Non-pigmented ciliary epithelial cell (primary cell): ENCODE data around the gene TMIGD3.
A peak's percentile ranks its signal among the peaks of the same experiment; 100 is the strongest.

Source experiments
- DNase-seq: peaks from one replicate; pipeline ENCODE4 v3.0.0-alpha.2; 2010; ENCODE audit warnings: low read depth

TMIGD3 gene

DNA sequence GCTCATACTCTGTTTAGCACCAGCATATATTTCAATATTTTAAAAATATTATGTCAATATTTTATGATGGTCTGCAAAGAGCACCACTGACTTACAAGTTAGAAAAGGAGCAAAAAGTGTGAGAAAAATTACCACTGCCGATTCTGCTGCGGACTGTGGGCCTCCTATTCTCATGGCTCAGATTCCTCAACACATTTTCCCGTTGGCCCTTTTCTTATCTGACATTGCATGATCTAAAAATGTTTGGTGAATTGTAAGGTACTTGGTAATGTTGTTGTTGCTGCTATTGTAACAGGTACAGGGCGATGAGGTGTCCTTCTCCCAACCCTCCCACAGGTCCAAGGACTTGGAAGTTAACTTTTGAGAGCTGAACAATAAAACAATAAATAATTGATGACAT is 28.9 kb downstream of the TMIGD3 start:
- DNase-seq = no peak

- no peak for DNase-seq
These were observed 29.3 kb downstream of the TMIGD3 start for GRCh38 chr1:111474106-111474505.

GRCh38 chr1:111471538-111471937 is 31.9 kb downstream of the TMIGD3 start:
- no peak for DNase-seq

DNA sequence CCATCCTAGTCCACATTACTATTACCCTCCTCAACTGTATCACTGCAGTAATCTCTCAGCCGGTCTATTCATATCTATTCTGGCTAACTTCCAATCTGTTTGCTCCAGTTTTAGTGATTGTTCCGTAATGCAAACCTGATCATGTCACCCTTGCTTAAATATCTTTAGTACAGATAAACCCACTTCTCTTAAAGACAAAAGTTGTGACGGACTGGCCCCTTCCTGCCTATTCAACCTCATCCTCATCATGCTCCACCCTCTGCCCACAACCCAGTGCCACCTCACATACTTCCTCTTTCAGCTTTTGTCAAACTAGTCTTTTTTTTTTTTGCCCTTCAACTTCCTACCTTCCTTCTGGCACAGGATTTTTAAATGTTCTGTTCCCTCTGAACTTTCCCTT is 32.4 kb downstream of the TMIGD3 start:
- DNase-seq = no peak

GRCh38 chr1:111470596-111470995 is 32.8 kb downstream of the TMIGD3 start:
- no peak for DNase-seq

DNA sequence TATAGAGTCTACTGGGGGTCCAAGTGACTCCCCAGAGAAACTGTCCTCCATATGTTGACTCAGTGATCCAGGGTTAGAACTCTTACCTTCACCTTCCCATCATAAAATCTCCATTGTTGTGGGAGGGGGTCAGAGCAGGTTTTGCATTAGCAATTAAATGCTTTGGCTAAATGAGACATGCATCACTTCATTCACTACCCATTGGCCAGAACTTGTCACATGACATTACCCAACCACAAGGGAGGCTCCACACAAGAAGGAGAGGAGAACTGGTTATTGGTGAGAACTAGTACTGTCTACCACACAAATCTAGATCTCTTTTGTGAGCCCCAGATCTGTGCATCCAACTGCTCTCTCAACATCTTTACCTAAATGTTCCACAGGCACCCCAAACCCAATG is 33.9 kb downstream of the TMIGD3 start:
- no peak for DNase-seq

DNA sequence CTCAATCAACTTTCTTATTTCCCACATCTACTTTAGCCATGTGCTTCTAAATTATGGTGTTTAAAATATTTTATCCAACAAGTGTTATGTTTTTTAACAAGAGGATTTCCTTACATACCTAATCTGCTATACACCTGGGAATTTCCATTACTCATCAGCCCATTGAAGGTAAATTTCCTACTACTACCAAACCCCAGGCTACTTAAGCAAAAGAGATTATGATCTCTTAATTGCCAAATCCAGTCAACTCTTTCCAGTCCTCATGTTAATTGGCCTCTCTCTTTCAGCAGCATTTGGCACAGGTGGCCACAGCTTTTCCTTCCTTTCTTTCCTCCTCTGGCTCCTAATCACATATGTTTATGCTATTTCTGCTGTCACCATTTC is 34.7 kb downstream of the TMIGD3 start:
- DNase-seq = no peak

GRCh38 chr1:111467865-111468716 is 35.3 kb downstream of the TMIGD3 start:
- DNase-seq = no peak

GRCh38 chr1:111466480-111466879 is 37.0 kb downstream of the TMIGD3 start:
- no peak for DNase-seq

GRCh38 chr1:111465754-111466153 is 37.7 kb downstream of the TMIGD3 start:
- DNase-seq = no peak

DNA sequence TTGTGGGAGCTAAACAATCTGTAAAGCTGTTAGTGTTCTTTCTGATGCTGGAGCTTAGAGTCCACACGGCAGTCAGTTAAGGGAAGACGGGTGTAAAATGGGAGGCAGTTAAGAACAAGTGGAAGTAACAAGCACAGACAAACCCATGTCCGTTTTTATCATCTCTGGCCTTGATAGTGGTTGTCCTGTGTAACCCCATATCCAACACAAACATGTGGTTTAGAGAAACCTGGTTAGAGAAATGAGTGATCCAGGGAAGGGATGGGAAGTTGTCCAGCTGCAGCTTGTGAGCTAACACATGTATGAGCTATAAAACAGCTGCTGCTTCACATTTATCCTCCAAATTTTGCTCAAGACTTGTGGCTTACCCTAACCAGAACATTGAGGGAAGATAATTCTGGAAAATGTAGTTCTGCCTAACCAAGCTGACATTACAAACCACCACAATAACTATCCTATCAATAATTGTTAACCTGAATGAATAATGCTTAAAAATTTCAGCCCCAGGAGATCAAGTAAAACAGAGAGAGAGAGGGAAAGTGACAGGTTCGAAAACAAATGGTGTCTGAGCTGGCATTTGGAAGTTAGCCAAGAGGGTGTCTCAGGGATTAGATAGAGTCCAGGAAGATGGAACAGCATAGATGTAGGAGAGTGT is 40.3 kb downstream of the TMIGD3 start:
- DNase-seq = peak; percentile 9

DNA sequence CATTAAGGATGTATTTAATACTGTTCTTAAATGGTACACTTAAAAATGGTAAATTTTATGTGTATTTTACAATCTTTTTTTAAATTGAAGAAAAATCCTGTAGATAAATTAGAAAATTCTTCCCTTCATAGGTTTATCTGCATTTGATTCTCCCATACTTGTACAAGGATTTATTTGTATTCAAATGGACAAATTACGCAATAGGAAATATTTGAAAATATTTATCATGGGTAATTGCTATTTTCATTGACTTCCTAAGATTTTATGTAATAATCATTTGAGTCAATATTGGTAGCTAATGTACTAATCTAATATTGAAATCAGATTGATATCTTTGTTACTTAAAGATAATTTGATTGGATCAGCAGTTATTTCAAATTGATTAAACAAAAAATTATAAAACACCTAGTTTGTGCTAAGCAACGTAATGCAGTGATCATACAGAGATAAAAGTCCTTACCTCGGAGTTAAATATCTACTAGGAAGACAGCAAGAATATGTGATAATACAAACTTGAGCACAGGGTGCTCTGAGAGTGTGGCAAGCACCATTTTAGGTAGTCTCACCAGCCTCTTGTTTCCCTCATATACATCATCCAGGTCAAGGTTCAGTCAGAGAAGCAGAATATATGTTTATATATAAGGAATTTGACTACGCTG is 40.9 kb downstream of the TMIGD3 start:
- DNase-seq = no peak

DNA sequence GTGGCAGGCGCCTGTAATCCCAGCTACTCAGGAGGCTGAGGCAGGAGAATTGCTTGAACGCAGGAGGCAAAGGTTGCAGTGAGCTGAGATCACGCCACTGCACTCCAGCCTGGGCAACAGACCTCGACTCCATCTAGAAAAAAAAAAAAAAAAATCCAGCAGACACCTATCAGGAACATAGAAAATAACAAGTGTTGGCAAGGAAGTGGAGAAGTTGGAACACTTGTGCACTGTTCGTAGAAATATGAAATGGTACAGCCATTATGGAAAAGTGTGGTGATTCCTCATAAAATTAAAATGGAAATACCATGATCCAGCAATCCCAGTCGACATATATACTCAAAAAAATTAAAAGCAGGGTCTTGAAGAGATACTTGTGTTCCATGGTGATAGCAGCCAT is 41.7 kb downstream of the TMIGD3 start:
- DNase-seq = no peak

- no peak for DNase-seq
These were observed 47.8 kb downstream of the TMIGD3 start for GRCh38 chr1:111455642-111456031.

GRCh38 chr1:111454859-111455641 is 48.4 kb downstream of the TMIGD3 start:
- no peak for DNase-seq

GRCh38 chr1:111453706-111454105 is 49.7 kb downstream of the TMIGD3 start:
- DNase-seq = no peak

GRCh38 chr1:111452581-111452980 is 50.9 kb downstream of the TMIGD3 start:
- DNase-seq = no peak

GRCh38 chr1:111450185-111450584 is 53.2 kb downstream of the TMIGD3 start:
- no peak for DNase-seq

GRCh38 chr1:111449703-111450017 is 53.8 kb downstream of the TMIGD3 start:
- DNase-seq = no peak

GRCh38 chr1:111448918-111449702 is 54.3 kb downstream of the TMIGD3 start, which contains the start of the genes ATP5PB and WDR77:
Gene ATP5PB, plus strand, starts transcription at chr1:111449464. Its CDS starts 78 bp downstream, at chr1:111449542.
Gene WDR77, minus strand, starts transcription at chr1:111449256. Its CDS starts 87 bp downstream, at chr1:111449169.
- DNase-seq = peak; percentile 95

DNA sequence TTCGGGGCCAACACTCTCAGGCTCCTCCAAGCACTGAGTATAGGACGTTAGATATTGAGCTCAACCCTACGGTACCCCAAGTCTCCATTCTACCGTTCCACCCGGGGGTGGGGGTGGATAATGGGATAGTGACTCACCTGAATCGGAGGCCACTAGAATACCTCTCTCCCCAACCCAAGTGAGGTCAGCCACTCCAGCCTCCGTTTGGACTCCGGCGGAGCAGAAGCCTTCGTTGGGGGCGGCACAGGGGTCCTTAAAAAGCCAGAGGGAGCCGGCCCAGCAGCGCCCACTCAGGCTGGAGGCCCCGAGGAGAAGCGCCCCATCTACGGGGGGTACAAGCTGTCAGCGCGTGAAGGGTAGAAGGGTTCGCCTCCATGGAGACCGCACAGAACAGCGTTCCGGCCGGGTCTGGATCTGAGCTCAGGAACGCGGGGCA is 54.9 kb downstream of the TMIGD3 start:
- DNase-seq = no peak
